ENCODE data around the gene PHLPP2.

DNA sequence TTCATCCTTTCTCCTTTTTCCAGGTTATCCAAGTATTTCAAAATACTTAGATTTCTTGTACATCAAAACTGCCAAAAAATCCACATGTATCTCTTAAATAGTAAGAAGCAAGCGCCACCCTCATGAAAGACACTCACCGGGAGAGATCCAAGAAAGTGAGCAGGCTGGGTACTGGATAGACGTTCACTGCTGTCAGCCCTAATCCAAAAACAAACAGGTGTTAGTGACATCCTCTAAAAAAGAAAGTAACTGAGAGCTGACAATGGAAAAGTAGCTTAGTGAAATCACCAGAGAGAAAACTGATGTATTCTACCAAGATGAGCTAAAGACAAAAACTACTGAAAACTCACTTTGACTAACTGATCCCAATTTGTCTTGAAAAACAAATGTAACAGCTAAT, 52.4 kb downstream of the PHLPP2 start:
- TF ChIP-seq, protein P1, sequence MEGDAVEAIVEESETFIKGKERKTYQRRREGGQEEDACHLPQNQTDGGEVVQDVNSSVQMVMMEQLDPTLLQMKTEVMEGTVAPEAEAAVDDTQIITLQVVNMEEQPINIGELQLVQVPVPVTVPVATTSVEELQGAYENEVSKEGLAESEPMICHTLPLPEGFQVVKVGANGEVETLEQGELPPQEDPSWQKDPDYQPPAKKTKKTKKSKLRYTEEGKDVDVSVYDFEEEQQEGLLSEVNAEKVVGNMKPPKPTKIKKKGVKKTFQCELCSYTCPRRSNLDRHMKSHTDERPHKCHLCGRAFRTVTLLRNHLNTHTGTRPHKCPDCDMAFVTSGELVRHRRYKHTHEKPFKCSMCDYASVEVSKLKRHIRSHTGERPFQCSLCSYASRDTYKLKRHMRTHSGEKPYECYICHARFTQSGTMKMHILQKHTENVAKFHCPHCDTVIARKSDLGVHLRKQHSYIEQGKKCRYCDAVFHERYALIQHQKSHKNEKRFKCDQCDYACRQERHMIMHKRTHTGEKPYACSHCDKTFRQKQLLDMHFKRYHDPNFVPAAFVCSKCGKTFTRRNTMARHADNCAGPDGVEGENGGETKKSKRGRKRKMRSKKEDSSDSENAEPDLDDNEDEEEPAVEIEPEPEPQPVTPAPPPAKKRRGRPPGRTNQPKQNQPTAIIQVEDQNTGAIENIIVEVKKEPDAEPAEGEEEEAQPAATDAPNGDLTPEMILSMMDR (IDR thresholded peaks at IDR 0.05) = no peak
- no peak for TF ChIP-seq POLR2A (IDR thresholded peaks at IDR 0.05)
